Epithelial cell of esophagus (primary cell): ENCODE measurements around the gene GOLGA6L7.

Source experiments
- DNase-seq: peaks from one replicate; pipeline ENCODE4 v3.0.0; 2010; ENCODE audit warnings: low read depth
- H3K4me3 ChIP-seq: 2 replicates; pipeline ENCODE4 v1.5.1; 2011; ENCODE audit warnings: mild to moderate bottlenecking, low read length, control low read depth
- CTCF ChIP-seq: IDR thresholded peaks from 2 replicates; pipeline ENCODE4 v1.5.1; 2011; ENCODE audit warnings: low read depth, mild to moderate bottlenecking, low read length, control low read depth, inconsistent platforms; ENCODE audit not compliant: insufficient read depth; ENCODE audit errors: missing control alignments

GOLGA6L7 gene

GRCh38 chr15:28887339-28888174 is 39.1 kb upstream of the GOLGA6L7 start:
- DNase-seq = no peak
- no peak for TF ChIP-seq CTCF
- H3K4me3 ChIP-seq = no peak overlapping the region

DNA sequence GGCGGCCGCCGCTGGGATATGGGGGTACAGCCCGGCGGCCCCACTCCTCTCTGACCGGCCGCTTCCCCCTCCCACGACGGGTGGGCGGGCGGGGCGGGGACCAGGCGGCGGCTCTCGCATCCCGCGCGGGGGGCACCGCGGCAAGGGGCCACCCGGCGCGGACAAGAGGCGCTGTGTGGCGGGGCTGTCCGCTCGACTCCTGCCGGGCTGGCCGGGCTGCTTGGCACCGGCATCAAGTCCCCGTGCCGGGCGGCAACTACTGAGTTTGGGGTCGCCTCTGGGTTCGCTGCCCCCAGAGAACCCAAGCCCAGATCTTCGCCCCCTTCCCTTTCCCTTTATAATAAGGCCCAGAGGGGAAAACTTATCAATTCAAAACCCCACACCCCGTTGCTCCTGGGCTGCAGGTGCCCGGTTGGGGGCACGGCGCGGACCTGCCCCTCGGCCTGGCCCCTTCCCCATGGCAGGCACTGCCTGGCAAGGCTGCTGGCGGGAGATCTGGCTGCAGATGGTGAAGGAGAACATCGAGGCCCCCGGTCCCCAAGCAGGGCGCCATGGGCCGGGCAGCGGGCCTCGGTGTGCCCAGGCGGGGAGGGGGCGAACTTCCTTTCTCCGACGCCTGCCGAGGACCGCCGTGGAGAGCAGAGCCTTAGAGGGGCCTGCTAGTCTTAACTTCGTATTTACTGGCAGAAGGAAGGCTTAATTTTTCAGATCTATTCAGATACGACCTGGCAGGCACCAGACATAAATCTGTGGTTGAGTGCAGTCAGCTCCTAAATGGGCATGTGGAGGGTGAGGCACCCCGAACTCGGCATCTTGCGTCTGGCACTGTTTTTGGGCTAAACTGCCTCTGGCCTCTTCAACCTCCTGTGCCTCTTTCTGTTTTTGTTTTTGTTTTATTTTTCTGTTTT is 38.2 kb upstream of the GOLGA6L7 start:
- DNase-seq = no peak
- peak overlapping the region; percentile 45 for H3K4me3 ChIP-seq
- no peak for TF ChIP-seq CTCF

DNA sequence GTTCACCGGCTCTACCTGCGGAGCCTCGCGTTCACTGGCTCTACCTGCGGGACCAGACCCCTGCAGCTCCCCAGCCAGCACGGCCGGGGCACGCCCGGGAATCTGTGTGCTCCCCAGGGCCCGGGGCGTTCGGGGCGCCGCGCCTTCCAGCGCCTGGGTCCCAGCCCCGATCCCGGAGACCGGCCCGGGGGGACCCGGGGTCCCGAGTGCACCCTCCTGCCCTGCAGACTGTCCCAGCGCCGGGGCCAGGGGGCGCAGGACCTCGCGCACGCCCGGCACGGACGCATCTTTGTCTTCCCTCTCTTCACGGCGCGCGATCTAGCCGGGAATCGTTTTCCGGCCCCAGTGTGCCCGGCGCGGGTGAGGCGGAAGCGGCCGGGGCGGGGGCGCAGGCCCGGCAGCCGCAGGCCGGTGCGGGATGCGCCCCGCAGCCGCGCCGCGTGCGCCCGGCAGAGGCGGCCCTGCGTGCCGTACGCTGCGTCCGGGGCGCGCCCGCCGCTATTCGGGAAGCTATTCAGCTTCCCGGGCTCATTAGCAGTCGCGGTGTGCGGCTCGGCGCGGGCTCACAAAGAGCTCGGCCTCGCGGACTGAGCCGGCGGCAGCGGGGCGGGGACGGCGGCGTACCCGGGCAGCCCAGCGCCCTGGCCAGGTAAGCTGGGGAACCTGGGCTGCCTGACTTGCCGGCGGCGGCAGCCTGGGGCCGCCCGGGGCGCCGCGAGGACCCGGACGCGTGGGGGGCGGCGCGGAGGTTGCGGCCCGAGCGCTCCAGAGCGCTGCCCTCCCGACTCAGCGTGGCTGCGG is 37.4 kb upstream of the GOLGA6L7 start, which contains the start of gene APBA2:
TSS of gene APBA2 (plus strand) at position 345 of the 801 bp plus-strand sequence. CDS start 167,911 bp downstream, outside the sequence.
- H3K4me3 ChIP-seq = peak within 1 kb of the TSS; percentile 45
- no peak for TF ChIP-seq CTCF
- peak; percentile 57 for DNase-seq

DNA sequence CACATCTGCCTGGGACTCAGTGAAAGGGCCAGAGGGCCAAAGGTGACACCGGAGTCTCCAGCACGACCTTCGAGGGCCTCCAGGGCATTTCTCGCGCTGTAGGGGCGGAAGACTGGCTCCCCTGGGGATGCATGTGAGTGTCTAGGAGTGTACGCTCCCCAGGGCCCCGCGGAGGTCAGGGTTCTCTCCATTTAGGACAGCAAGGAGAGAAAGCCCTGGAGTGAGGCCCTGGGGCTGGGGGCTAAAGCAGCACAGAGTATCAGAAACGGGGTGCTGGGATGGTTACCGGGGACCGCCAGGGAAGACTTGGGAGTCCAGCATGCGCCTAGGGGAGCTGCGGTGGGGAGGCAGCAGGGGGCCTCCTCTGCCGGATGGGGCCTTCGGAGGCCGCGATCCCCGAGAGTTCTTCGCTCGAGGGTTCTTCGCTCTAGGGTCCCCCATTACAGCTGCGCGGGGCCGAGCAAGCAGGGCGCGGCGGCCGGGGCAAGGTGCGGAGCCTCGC is 36.7 kb upstream of the GOLGA6L7 start:
- peak overlapping the region; percentile 45 for H3K4me3 ChIP-seq
- DNase-seq = no peak
- TF ChIP-seq CTCF = no peak

DNA sequence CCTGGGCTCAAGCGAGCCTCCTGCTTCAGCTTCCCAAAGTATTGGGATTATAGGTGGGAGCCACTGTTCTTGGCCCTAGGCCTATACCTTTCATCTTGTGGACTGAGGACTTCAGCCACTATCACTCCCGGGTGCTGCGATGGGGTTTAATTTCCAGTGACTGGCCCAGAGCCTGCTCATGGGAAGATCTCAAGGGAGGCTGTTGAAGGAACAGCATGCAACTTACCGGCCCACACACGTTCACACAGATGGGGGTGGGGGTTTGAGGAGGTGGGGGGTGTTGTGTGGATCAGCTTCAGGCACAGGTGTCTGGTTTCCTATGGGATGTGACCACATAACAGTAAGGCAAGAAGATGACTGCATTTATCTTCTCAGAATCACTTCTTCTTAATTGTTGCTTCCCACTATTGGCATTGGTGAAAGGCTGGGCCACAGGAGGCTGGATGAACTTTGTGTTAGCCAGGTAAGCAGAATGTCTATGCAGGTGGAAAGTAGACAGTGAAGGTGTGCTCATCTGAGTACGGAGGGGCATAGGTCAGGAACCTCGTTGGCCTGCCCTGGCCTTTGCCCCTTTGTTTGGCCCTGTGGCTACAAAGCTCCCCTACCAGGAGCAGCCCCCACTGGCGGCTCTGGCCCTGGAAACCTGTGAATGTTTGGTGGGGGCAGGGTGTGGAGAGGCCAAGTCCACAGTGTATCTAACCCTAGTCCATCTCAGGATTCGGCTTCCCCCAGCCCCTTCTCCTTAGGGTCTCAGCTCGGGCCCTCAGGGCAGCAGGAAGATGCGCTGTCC is 35.9 kb upstream of the GOLGA6L7 start:
- no peak overlapping the region for H3K4me3 ChIP-seq
- TF ChIP-seq CTCF = no peak
- DNase-seq = no peak

- no peak for TF ChIP-seq CTCF
- no peak for DNase-seq
- H3K4me3 ChIP-seq = no peak overlapping the region
Observed at GRCh38 chr15:28881600-28881999, 33.2 kb upstream of the GOLGA6L7 start.
